Activated T-helper 1 cell treated with Interleukin-2 at 50 U/mL for 16 hours (primary cell): ENCODE data around the gene ZNF473.
"Not testable (repeated sequence)": the region's sequence is repeated elsewhere in the genome, so short reads cannot be mapped to it uniquely, and the experiment has no call there.

ENCODE experiments used
- DNase-seq: peaks from one replicate; pipeline ENCODE4 v3.0.0-alpha.2; 2020; ENCODE audit warnings: low read depth

ZNF473 gene

GRCh38 chr19:50099696-50100095 lies 73.9 kb downstream of the ZNF473 start:
- not testable (repeated sequence) for DNase-seq

GRCh38 chr19:50100946-50101345 lies 75.1 kb downstream of the ZNF473 start:
- DNase-seq, result not testable (repeated sequence)
